ENCODE data around the gene EDIL3. TPM values are rescaled to one million over a fixed set of nuclear protein-coding genes. Genes with fewer than 3 reads are reported as not detected.

Gene EDIL3
- total RNA-seq, 1 experiment from 2014 or later, result 7.2 TPM

DNA sequence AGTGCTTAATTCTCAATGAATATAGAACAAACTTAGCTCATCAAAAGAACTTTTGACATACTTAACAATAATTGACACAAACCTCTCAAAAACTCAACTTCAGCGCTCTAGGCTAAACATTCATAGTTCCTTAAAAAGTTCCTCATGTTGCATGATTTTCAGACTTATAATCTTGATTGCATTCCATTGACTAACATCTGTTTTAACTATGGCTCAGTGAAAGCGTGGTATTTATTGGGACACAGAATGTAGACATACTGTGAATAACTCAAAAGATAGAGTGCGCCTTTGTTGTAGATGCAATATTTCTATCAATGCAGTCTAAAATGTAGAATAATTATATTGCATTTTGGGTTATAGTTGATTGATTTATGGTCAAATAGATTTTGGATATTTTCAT, 436.9 kb downstream of the EDIL3 start:
- no peaks in the 10 kb centered on the region for H3K9me3 ChIP-seq (ENCODE audit: insufficient read depth, low read depth)
- H3K27ac ChIP-seq, result no peak overlapping the region
- H4K20me1 ChIP-seq (ENCODE audit: insufficient read depth), result no peaks in the 10 kb centered on the region
- DNase-seq, result no peak
- TF ChIP-seq CTCF (conservative IDR thresholded peaks at IDR 0.05) (no peak), EZH2 (IDR thresholded peaks at IDR 0.05; ENCODE audit: low read depth) (no peak)
- ChIA-PET POLR2A (ENCODE audit: unreplicated experiment) (no interaction called here), CTCF (no interaction called here)
- H3K79me2 ChIP-seq (ENCODE audit: low read depth), result no peaks in the 10 kb centered on the region
- BruUV-seq (replicated peaks), result no TSS peak
- no peak overlapping the region for H3K4me2 ChIP-seq
- no peaks in the 10 kb centered on the region for H3K27me3 ChIP-seq (ENCODE audit: insufficient read depth, low read depth)
- intact Hi-C loops (cut with micrococcal nuclease; ENCODE audit: unreplicated experiment), result no loop called here
- no peaks in the 10 kb centered on the region for H3K36me3 ChIP-seq (ENCODE audit: low read depth)
- no peak overlapping the region for H3K4me3 ChIP-seq
- no peaks in the 10 kb centered on the region for H3K4me1 ChIP-seq (replicated peaks; ENCODE audit: insufficient read depth)
- no peaks in the 10 kb centered on the region for H3K9me2 ChIP-seq (ENCODE audit: insufficient read depth)
- no peak overlapping the region for H2AFZ ChIP-seq
- H3F3A ChIP-seq (ENCODE audit: insufficient read depth, low read depth), result no peaks in the 10 kb centered on the region; the same call in 1 of the 2 replicates

- TF ChIP-seq EZH2 (IDR thresholded peaks at IDR 0.05; ENCODE audit: low read depth), result no peak
- Histone ChIP-seq H3K79me2 (ENCODE audit: low read depth) (no peaks in the 10 kb centered on the region), H3K4me2 (no peak overlapping the region), H3K9me3 (ENCODE audit: insufficient read depth, low read depth) (no peaks in the 10 kb centered on the region), H3K36me3 (ENCODE audit: low read depth) (no peaks in the 10 kb centered on the region), H2AFZ (no peak overlapping the region), H3K27ac (no peak overlapping the region), H4K20me1 (ENCODE audit: insufficient read depth) (no peaks in the 10 kb centered on the region), H3K4me3 (no peak overlapping the region), H3K27me3 (ENCODE audit: insufficient read depth, low read depth) (no peaks in the 10 kb centered on the region), H3K4me1 (replicated peaks; ENCODE audit: insufficient read depth) (no peaks in the 10 kb centered on the region), H3F3A (ENCODE audit: insufficient read depth, low read depth) (no peaks in the 10 kb centered on the region; the same call in 1 of the 2 replicates), H3K9me2 (ENCODE audit: insufficient read depth) (no peaks in the 10 kb centered on the region)
- BruUV-seq (replicated peaks), result no TSS peak
- POLR2A ChIA-PET (ENCODE audit: unreplicated experiment), result no interaction called here
- DNase-seq, result no peak
- CTCF ChIA-PET, result no interaction called here
- intact Hi-C loops (cut with micrococcal nuclease; ENCODE audit: unreplicated experiment), result no loop called here
Observed at GRCh38 chr5:83946516-83946915, 438.2 kb downstream of the EDIL3 start.

GRCh38 chr5:83942155-83942554, 442.5 kb downstream of the EDIL3 start:
- H3K27me3 ChIP-seq (ENCODE audit: insufficient read depth, low read depth), result no peaks in the 10 kb centered on the region
- ChIA-PET CTCF (no interaction called here), POLR2A (ENCODE audit: unreplicated experiment) (no interaction called here)
- H4K20me1 ChIP-seq (ENCODE audit: insufficient read depth), result no peaks in the 10 kb centered on the region
- no peaks in the 10 kb centered on the region for H3K4me1 ChIP-seq (replicated peaks; ENCODE audit: insufficient read depth)
- no TSS peak for BruUV-seq (replicated peaks)
- H3K9me3 ChIP-seq (ENCODE audit: insufficient read depth, low read depth), result no peaks in the 10 kb centered on the region
- no peaks in the 10 kb centered on the region for H3K9me2 ChIP-seq (ENCODE audit: insufficient read depth)
- TF ChIP-seq CTCF (conservative IDR thresholded peaks at IDR 0.05) (no peak), EZH2 (IDR thresholded peaks at IDR 0.05; ENCODE audit: low read depth) (no peak)
- H3K4me3 ChIP-seq, result no peak overlapping the region
- H3K4me2 ChIP-seq, result no peak overlapping the region
- H3K27ac ChIP-seq, result no peak overlapping the region
- no peak for DNase-seq
- H2AFZ ChIP-seq, result no peak overlapping the region
- intact Hi-C loops (cut with micrococcal nuclease; ENCODE audit: unreplicated experiment), result no loop called here
- no peaks in the 10 kb centered on the region for H3K36me3 ChIP-seq (ENCODE audit: low read depth)
- no peaks in the 10 kb centered on the region for H3K79me2 ChIP-seq (ENCODE audit: low read depth)
- H3F3A ChIP-seq (ENCODE audit: insufficient read depth, low read depth), result no peaks in the 10 kb centered on the region; the same call in 1 of the 2 replicates

- Histone ChIP-seq H3K27ac (no peak overlapping the region), H3F3A (ENCODE audit: insufficient read depth, low read depth) (no peaks in the 10 kb centered on the region), H3K4me1 (replicated peaks; ENCODE audit: insufficient read depth) (no peaks in the 10 kb centered on the region), H3K9me2 (ENCODE audit: insufficient read depth) (no peaks in the 10 kb centered on the region), H3K79me2 (ENCODE audit: low read depth) (no peaks in the 10 kb centered on the region), H4K20me1 (ENCODE audit: insufficient read depth) (no peaks in the 10 kb centered on the region), H2AFZ (no peak overlapping the region), H3K36me3 (ENCODE audit: low read depth) (no peaks in the 10 kb centered on the region), H3K4me3 (no peak overlapping the region), H3K4me2 (no peak overlapping the region), H3K27me3 (ENCODE audit: insufficient read depth, low read depth) (no peaks in the 10 kb centered on the region), H3K9me3 (ENCODE audit: insufficient read depth, low read depth) (no peaks in the 10 kb centered on the region)
- ChIA-PET CTCF (no interaction called here), POLR2A (ENCODE audit: unreplicated experiment) (no interaction called here)
- TF ChIP-seq EZH2 (IDR thresholded peaks at IDR 0.05; ENCODE audit: low read depth) (no peak), CTCF (conservative IDR thresholded peaks at IDR 0.05) (no peak)
- no TSS peak for BruUV-seq (replicated peaks)
- intact Hi-C loops (cut with micrococcal nuclease; ENCODE audit: unreplicated experiment), result no loop called here
- DNase-seq, result no peak
Observed at GRCh38 chr5:83937837-83938236, 446.8 kb downstream of the EDIL3 start.
